GM12878 (cell line): ENCODE measurements around the gene OR2V1. TPM values are rescaled to one million over a fixed set of nuclear protein-coding genes. Genes with fewer than 3 reads are reported as not detected.

Experiments used
- ATAC-seq: fragments of 200-7000 bp; cut with Tn5 transposase; 3 replicates; pipeline ENCODE4 v1.9.1; 2020; ENCODE audit warnings: mild to moderate bottlenecking, moderate library complexity
- BruUV-seq: library from RNA; stranded (reverse); fragments of 400-500 nt; replicated peaks from 2 replicates; lab custom pipeline; 2021; lab: Mats Ljungman, UMichigan
- CTCF ChIA-PET: fragments of 300-600 bp; sonication (Branson Sonifier 250); formaldehyde crosslinking; extraction: SDS; loops from one replicate; lab custom pipeline; 2021; ENCODE audit warnings: inconsistent platforms; lab: Yijun Ruan, JAX
- POLR2A ChIA-PET: fragments of 350-600 bp; formaldehyde crosslinking; extraction: SDS; loops from one replicate; lab custom pipeline; 2021; ENCODE audit warnings: inconsistent platforms; lab: Charles Lee
- RAD21 ChIA-PET: fragments of 300-600 bp; sonication (Branson Sonifier 250); formaldehyde crosslinking; loops from one replicate; lab custom pipeline; 2023; ENCODE audit warnings: antibody characterized with exemption; ENCODE audit not compliant: unreplicated experiment; lab: Charles Lee
- SMC1A ChIA-PET: fragments of 300-600 bp; sonication (Branson Sonifier 250); formaldehyde crosslinking; loops from one replicate; lab custom pipeline; 2023; ENCODE audit not compliant: unreplicated experiment, uncharacterized antibody; lab: Charles Lee
- DNase-seq: peaks from one replicate; pipeline ENCODE4 v3.0.0-alpha.2; 2011; ENCODE audit warnings: low read depth, low spot score
- FAIRE-seq: peaks from 3 replicates; lab custom pipeline; 2011; peaks lifted over from hg19 to GRCh38; lab: Jason Lieb, UNC
- H2AFZ ChIP-seq: 2 replicates; pipeline ENCODE4 v1.6.0; 2011; ENCODE audit warnings: low read depth, low read length, control low read depth; ENCODE audit not compliant: control insufficient read depth
- H3K27ac ChIP-seq: 2 replicates; pipeline ENCODE4 v1.5.1; 2011; ENCODE audit warnings: control low read depth; ENCODE audit not compliant: control insufficient read depth, insufficient read depth
- H3K27me3 ChIP-seq, 2 experiments: replicated peaks in 1 of 2; 2 replicates each; pipeline versions ENCODE4 v1.6.0 to v1.6.1; 2011; ENCODE audit warnings: low read length in 1 of 2; ENCODE audit not compliant: control insufficient read depth in 2 of 2, insufficient read depth in 2 of 2
- H3K36me3 ChIP-seq, 2 experiments: 2 replicates each; pipeline ENCODE4 v1.5.1; 2011; ENCODE audit warnings: low read length in 1 of 2; ENCODE audit not compliant: control insufficient read depth in 2 of 2, insufficient read depth in 2 of 2
- H3K4me1 ChIP-seq: 2 replicates; pipeline ENCODE4 v1.6.1; 2011; ENCODE audit warnings: mild to moderate bottlenecking, low read length, moderate library complexity, mixed read lengths; ENCODE audit not compliant: control insufficient read depth, insufficient read depth
- H3K4me2 ChIP-seq: 2 replicates; pipeline ENCODE4 v1.6.0; 2011; ENCODE audit warnings: control low read depth; ENCODE audit not compliant: control insufficient read depth, insufficient read depth
- H3K4me3 ChIP-seq: fragments of 200-600 bp; sonication (generic); 2 replicates; pipeline ENCODE4 v1.5.1; 2016
- H3K79me2 ChIP-seq: 2 replicates; pipeline ENCODE4 v1.6.0; 2011; ENCODE audit warnings: low read length; ENCODE audit not compliant: control insufficient read depth, insufficient read depth
- H3K9ac ChIP-seq: 2 replicates; pipeline ENCODE4 v1.8.0; 2011; ENCODE audit warnings: low read length, control low read depth, mixed read lengths; ENCODE audit not compliant: control insufficient read depth, insufficient read depth
- H3K9me3 ChIP-seq: replicated peaks from 3 replicates; pipeline ENCODE4 v1.5.1; 2011; ENCODE audit warnings: mild to moderate bottlenecking, low read length; ENCODE audit not compliant: control insufficient read depth, insufficient read depth
- H4K20me1 ChIP-seq: 2 replicates; pipeline ENCODE4 v1.6.0; 2011; ENCODE audit not compliant: control insufficient read depth, insufficient read depth
- BMI1 ChIP-seq: fragments of 450-650 bp; IDR thresholded peaks from 2 replicates; pipeline ENCODE4 v1.6.1; 2016; ENCODE audit warnings: mild to moderate bottlenecking, moderate library complexity, borderline replicate concordance
- CREB1 ChIP-seq: IDR thresholded peaks from 2 replicates; pipeline ENCODE4 v1.6.1; 2012; ENCODE audit warnings: low read depth, mild to moderate bottlenecking, inconsistent platforms
- FOXK2 ChIP-seq: fragments of 450-650 bp; IDR thresholded peaks from 2 replicates; pipeline ENCODE4 v1.6.1; 2017; ENCODE audit warnings: mild to moderate bottlenecking, moderate library complexity
- HCFC1 ChIP-seq: fragments of 150-350 bp; IDR thresholded peaks from 2 replicates; pipeline ENCODE4 v1.6.1; 2014; ENCODE audit warnings: low read length
- NFYA ChIP-seq: IDR thresholded peaks from 2 replicates; pipeline ENCODE4 v1.6.1; 2011; ENCODE audit warnings: low read depth, mild to moderate bottlenecking, low read length, improper control_type of control experiment, borderline replicate concordance
- NR2C2 ChIP-seq: IDR thresholded peaks from 2 replicates; pipeline ENCODE4 v1.6.1; 2011; ENCODE audit warnings: borderline replicate concordance, low read depth; ENCODE audit not compliant: control insufficient read depth, insufficient read length
- POU2F2 ChIP-seq: IDR thresholded peaks from 3 replicates; pipeline ENCODE4 v1.6.1; 2011; ENCODE audit warnings: low read depth, mild to moderate bottlenecking, low read length, borderline replicate concordance
- RELA ChIP-seq: fragments of 450-650 bp; IDR thresholded peaks from 2 replicates; pipeline ENCODE4 v1.8.0; 2014; ENCODE audit warnings: borderline replicate concordance; ENCODE audit not compliant: partially characterized antibody
- SREBF1 ChIP-seq: IDR thresholded peaks from 2 replicates; pipeline ENCODE4 v1.6.1; 2012; ENCODE audit warnings: mild to moderate bottlenecking, low read length
- STAT3 ChIP-seq: IDR thresholded peaks from 2 replicates; pipeline ENCODE4 v1.6.1; 2011; ENCODE audit warnings: low read depth, low read length, improper control_type of control experiment
- TAF1 ChIP-seq: IDR thresholded peaks from 2 replicates; pipeline ENCODE4 v1.6.1; 2011; ENCODE audit warnings: mild to moderate bottlenecking, low read depth, low read length, borderline replicate concordance
- ZNF384 ChIP-seq: IDR thresholded peaks from 2 replicates; pipeline ENCODE4 v1.6.1; 2012; ENCODE audit warnings: low read depth, mild to moderate bottlenecking, low read length, improper control_type of control experiment, borderline replicate concordance
- ZNF622 ChIP-seq: fragments of 450-650 bp; IDR thresholded peaks from 2 replicates; pipeline ENCODE4 v1.6.1; 2017; ENCODE audit warnings: mild to moderate bottlenecking, inconsistent platforms
- WGBS: methylation state at CpG from one replicate; pipeline ENCODE4 v1.1.6; 2016; ENCODE audit warnings: low lambda C conversion rate; ENCODE audit not compliant: insufficient replicate concordance, insufficient coverage; ENCODE audit errors: missing lambda C conversion rate; 5-methylcytosine and 5-hydroxymethylcytosine counted together
- in situ Hi-C: fragments of 300-500 bp; cut with MboI; formaldehyde crosslinking; loops from 9 replicates; pipeline ENCODE4 v1.14.3; 2018; ENCODE audit warnings: mixed read lengths
- intact Hi-C: fragments of 100-400 bp; cut with micrococcal nuclease; formaldehyde crosslinking; loops from one replicate; pipeline ENCODE4 v1.14.2; 2022; ENCODE audit not compliant: unreplicated experiment
- polyA plus RNA-seq, 11 experiments: library from polyadenylated mRNA; depleted of rRNA in 4 of 11; unstranded in 6 of 11; stranded (reverse) in 5 of 11; fragments of >200 nt; fragmentation: Nextera tagmentation in 4 of 11; fragmentation: Illumina TruSeq in 1 of 11; extraction: Ambion mirVana in 4 of 11; extraction: Trizol in 1 of 11; gene quantifications; 1 replicate in 1 of 11; 2 replicates in 10 of 11; pipeline versions ENCODE4 v1.2.1 to v1.2.3, GENCODE V29; 2011 to 2016; ENCODE audit warnings: inconsistent platforms in 2 of 11, missing spikeins in 2 of 11, low read depth in 1 of 11
- total RNA-seq, 4 experiments: library from RNA; depleted of rRNA in 3 of 4; stranded (reverse); fragments of >200 nt in 3 of 4; fragmentation: Illumina TruSeq in 1 of 4; extraction: Trizol in 1 of 4; gene quantifications; 2 replicates each; pipeline versions ENCODE4 v1.2.1 to v1.2.3, GENCODE V29; 2013 to 2021
- TF ChIP-seq, protein P1 (sequence below): fragments of 450-650 bp; IDR thresholded peaks from 2 replicates; pipeline ENCODE4 v1.6.1; 2018; ENCODE audit warnings: mild to moderate bottlenecking, low read depth, moderate library complexity; ENCODE audit not compliant: partially characterized antibody
- TF ChIP-seq, protein P2 (sequence below): fragments of 450-650 bp; IDR thresholded peaks from 2 replicates; pipeline ENCODE4 v1.6.1; 2017; ENCODE audit warnings: mild to moderate bottlenecking, moderate library complexity

OR2V1 gene
- total and polyA plus RNA-seq, 10 of the 15 experiments (the other 5 are each of a cell fraction or from before 2014, with no cell fraction given) = 0.20 to 4.4 TPM; not detected in 8

DNA sequence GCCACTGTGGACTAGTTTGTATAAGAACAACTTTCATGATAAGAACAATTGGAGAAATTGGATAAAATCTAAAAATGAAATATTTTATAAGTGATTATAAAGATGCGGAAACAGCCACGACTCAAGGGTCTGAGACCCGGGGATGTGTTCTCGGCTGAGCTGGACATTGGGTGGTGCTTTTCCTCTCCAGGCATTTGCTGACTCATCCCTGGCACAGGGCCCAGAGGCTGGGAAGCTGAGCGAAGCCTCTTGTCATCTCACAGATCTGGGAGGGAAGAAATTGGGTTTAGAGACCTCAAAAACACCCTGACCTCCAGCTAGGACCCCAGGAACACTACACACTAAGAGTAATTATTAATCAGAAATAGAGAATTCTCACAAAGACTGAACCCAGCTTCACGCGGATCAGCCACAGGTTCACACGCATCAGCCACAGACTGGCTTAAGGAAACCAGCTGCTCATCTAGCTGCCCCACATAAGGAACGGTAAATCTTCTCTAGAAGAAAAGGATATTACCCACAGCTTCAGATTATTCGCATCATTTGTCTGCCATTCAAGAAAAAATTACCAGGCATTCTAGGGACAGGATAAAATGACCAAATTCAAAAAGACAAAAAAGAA, 2.8 kb upstream of the OR2V1 start:
- Histone ChIP-seq H3K4me3 (no peak overlapping the region), H3K27ac (no peak overlapping the region), H2AFZ (no peak overlapping the region), H4K20me1 (no peaks in the 10 kb centered on the region), H3K27me3 (no peaks in the 10 kb centered on the region; a peak in 1 of 4 replicates), H3K4me1 (no peaks in the 10 kb centered on the region), H3K4me2 (no peak overlapping the region), H3K36me3 (no peaks in the 10 kb centered on the region), H3K79me2 (no peaks in the 10 kb centered on the region), H3K9me3 (peaks cover 1% of the 10 kb centered on the region; the same call in 1 of the 3 replicates), H3K9ac (no peak overlapping the region)
- DNase-seq (no peak), FAIRE-seq (no peak), ATAC-seq (no peak; the same call in 2 of the 3 replicates)
- ChIA-PET SMC1A (interaction anchor here (0.7 to 1.4 kb wide), 6 partner anchors 8 to 264 kb away, joined by 3 to 5 read pairs (median 3); no protein-coding TSS in a partner anchor), CTCF (interaction anchor here (0.7 to 1.4 kb wide), 4 partner anchors 23 to 78 kb away, joined by 3 to 5 read pairs (median 3); no protein-coding TSS in a partner anchor), POLR2A (interaction anchor here (0.6 to 1.3 kb wide), 3 partner anchors 8 to 52 kb away, joined by 3 to 8 read pairs (median 3); no protein-coding TSS in a partner anchor), RAD21 (interaction anchor here (0.9 to 1.8 kb wide), 3 partner anchors 17 to 35 kb away, joined by 3 to 6 read pairs (median 4); no protein-coding TSS in a partner anchor)
- 46% methylated on average over 10 of the region's 10 CpGs for WGBS
- in situ Hi-C loops (no loop called here), intact Hi-C loops (no loop called here)
- no TSS peak for BruUV-seq
- TF ChIP-seq TAF1 = no peak
- no peak for TF ChIP-seq ZNF622
- TF ChIP-seq STAT3 = no peak
- no peak for TF ChIP-seq HCFC1
- no peak for TF ChIP-seq RELA
- no peak for TF ChIP-seq FOXK2
- no peak for TF ChIP-seq NFYA
- TF ChIP-seq, protein P1, sequence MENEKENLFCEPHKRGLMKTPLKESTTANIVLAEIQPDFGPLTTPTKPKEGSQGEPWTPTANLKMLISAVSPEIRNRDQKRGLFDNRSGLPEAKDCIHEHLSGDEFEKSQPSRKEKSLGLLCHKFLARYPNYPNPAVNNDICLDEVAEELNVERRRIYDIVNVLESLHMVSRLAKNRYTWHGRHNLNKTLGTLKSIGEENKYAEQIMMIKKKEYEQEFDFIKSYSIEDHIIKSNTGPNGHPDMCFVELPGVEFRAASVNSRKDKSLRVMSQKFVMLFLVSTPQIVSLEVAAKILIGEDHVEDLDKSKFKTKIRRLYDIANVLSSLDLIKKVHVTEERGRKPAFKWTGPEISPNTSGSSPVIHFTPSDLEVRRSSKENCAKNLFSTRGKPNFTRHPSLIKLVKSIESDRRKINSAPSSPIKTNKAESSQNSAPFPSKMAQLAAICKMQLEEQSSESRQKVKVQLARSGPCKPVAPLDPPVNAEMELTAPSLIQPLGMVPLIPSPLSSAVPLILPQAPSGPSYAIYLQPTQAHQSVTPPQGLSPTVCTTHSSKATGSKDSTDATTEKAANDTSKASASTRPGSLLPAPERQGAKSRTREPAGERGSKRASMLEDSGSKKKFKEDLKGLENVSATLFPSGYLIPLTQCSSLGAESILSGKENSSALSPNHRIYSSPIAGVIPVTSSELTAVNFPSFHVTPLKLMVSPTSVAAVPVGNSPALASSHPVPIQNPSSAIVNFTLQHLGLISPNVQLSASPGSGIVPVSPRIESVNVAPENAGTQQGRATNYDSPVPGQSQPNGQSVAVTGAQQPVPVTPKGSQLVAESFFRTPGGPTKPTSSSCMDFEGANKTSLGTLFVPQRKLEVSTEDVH = no peak
- TF ChIP-seq ZNF384 = no peak
- TF ChIP-seq, protein P2, sequence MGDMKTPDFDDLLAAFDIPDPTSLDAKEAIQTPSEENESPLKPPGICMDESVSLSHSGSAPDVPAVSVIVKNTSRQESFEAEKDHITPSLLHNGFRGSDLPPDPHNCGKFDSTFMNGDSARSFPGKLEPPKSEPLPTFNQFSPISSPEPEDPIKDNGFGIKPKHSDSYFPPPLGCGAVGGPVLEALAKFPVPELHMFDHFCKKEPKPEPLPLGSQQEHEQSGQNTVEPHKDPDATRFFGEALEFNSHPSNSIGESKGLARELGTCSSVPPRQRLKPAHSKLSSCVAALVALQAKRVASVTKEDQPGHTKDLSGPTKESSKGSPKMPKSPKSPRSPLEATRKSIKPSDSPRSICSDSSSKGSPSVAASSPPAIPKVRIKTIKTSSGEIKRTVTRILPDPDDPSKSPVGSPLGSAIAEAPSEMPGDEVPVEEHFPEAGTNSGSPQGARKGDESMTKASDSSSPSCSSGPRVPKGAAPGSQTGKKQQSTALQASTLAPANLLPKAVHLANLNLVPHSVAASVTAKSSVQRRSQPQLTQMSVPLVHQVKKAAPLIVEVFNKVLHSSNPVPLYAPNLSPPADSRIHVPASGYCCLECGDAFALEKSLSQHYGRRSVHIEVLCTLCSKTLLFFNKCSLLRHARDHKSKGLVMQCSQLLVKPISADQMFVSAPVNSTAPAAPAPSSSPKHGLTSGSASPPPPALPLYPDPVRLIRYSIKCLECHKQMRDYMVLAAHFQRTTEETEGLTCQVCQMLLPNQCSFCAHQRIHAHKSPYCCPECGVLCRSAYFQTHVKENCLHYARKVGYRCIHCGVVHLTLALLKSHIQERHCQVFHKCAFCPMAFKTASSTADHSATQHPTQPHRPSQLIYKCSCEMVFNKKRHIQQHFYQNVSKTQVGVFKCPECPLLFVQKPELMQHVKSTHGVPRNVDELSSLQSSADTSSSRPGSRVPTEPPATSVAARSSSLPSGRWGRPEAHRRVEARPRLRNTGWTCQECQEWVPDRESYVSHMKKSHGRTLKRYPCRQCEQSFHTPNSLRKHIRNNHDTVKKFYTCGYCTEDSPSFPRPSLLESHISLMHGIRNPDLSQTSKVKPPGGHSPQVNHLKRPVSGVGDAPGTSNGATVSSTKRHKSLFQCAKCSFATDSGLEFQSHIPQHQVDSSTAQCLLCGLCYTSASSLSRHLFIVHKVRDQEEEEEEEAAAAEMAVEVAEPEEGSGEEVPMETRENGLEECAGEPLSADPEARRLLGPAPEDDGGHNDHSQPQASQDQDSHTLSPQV = no peak
- TF ChIP-seq POU2F2 = no peak
- TF ChIP-seq BMI1 = no peak
- no peak for TF ChIP-seq CREB1
- no peak for TF ChIP-seq NR2C2
- no peak for TF ChIP-seq SREBF1
